ENCODE data around the gene TBCA.
"Not testable (repeated sequence)": the region's sequence is repeated elsewhere in the genome, so short reads cannot be mapped to it uniquely, and the experiment has no call there.

Gene TBCA

DNA sequence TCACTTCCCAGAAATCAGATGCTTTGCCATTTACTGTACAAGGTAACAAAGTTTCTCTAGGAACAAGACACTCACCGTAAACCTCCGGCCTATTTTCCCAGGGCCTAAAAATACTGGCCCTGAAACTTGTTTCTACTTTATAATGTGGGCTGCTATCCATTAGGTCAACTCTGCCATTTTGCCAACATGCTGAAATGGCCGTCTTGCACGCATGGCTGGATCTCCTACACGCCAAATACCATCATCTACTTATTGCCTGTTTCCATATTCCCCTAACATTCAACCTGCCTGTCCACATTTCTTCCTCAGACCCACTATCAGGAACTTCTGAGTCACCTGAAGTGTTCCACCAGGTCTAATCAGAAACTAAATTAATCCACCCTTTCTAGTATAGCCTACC is 4.7 kb downstream of the TBCA start:
- Histone ChIP-seq H3K27me3 (ENCODE audit: control insufficient read depth in 1 of 2, insufficient read depth in 2 of 2, low read length in 2 of 2) (no peaks in the 10 kb centered on the region), H3K4me3 (ENCODE audit: low read depth in 1 of 2, low read length in 2 of 2) (no peak overlapping the region), H3K9me3 (ENCODE audit: low read length) (no peaks in the 10 kb centered on the region), H3K4me1 (ENCODE audit: insufficient read depth, low read length) (peaks cover 42% of the 10 kb centered on the region), H3K9ac (ENCODE audit: low read length) (no peak overlapping the region), H3K27ac (ENCODE audit: low read depth, low read length) (no peak overlapping the region), H3K36me3 (ENCODE audit: insufficient read depth, low read length) (peaks cover 13% of the 10 kb centered on the region)

- H3K9me3 ChIP-seq (ENCODE audit: low read length) = no peaks in the 10 kb centered on the region
- peaks cover 42% of the 10 kb centered on the region for H3K4me1 ChIP-seq (ENCODE audit: insufficient read depth, low read length)
- H3K36me3 ChIP-seq (ENCODE audit: insufficient read depth, low read length) = peaks cover 13% of the 10 kb centered on the region
- no peaks in the 10 kb centered on the region for H3K27me3 ChIP-seq (ENCODE audit: control insufficient read depth in 1 of 2, insufficient read depth in 2 of 2, low read length in 2 of 2)
- H3K27ac ChIP-seq (ENCODE audit: low read depth, low read length) = no peak overlapping the region
- H3K4me3 ChIP-seq (ENCODE audit: low read depth in 1 of 2, low read length in 2 of 2) = no peak overlapping the region
- no peak overlapping the region for H3K9ac ChIP-seq (ENCODE audit: low read length)
Measured at GRCh38 chr5:77770293-77771005, 5.7 kb downstream of the TBCA start.

DNA sequence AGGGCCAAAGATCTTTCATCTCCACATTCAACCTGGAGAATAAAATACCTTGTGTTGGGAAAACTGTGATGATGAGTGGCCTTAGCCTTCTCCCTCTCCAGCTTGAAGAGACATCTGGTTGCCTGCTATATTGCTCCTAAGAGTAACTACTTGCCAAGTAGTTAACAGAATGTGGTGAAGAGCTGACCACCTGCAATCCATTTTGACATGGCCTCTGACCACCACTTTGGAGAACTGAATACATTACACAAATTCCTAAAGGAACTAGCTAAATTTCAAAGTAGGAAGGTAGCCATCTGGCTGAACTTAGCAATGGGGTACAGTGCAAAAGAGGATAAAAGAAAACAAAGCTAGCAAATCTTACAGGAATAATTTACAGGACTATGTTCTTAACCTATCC is 7.2 kb downstream of the TBCA start:
- peaks cover 28% of the 10 kb centered on the region for H3K4me1 ChIP-seq (ENCODE audit: insufficient read depth, low read length)
- H3K9ac ChIP-seq (ENCODE audit: low read length) = no peak overlapping the region
- H3K9me3 ChIP-seq (ENCODE audit: low read length) = no peaks in the 10 kb centered on the region
- no peak overlapping the region for H3K4me3 ChIP-seq (ENCODE audit: low read depth in 1 of 2, low read length in 2 of 2)
- H3K27me3 ChIP-seq (ENCODE audit: control insufficient read depth in 1 of 2, insufficient read depth in 2 of 2, low read length in 2 of 2) = no peaks in the 10 kb centered on the region
- no peak overlapping the region for H3K27ac ChIP-seq (ENCODE audit: low read depth, low read length)
- H3K36me3 ChIP-seq (ENCODE audit: insufficient read depth, low read length) = peaks cover 13% of the 10 kb centered on the region

DNA sequence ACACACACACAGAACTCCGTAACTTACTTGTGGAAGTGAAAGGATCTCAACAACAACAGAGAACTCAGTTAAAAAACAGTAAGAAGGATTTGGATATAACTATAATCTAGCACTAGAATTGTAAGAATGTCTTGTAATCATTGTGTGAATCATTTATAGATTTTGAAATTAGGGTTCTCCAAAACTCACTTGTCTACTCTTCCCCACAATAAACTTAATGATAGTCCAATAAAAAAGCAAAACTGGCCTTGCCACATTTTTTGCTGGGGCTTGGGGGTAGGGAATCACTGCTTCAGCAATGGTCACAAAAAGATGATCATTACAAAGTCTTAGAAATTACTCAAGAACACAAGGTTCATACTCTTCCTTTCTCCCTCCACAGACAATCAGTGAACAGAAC is 8.8 kb downstream of the TBCA start:
- H3K4me3 ChIP-seq (ENCODE audit: low read depth in 1 of 2, low read length in 2 of 2) = no peak overlapping the region

GRCh38 chr5:77761606-77762005 is 14.5 kb downstream of the TBCA start:
- no peaks in the 10 kb centered on the region for H3K36me3 ChIP-seq (ENCODE audit: insufficient read depth, low read length)
- peaks cover 5% of the 10 kb centered on the region for H3K9me3 ChIP-seq (ENCODE audit: low read length)
- no peak overlapping the region for H3K9ac ChIP-seq (ENCODE audit: low read length)
- H3K27ac ChIP-seq (ENCODE audit: low read depth, low read length) = no peak overlapping the region
- no peaks in the 10 kb centered on the region for H3K27me3 ChIP-seq (ENCODE audit: control insufficient read depth in 1 of 2, insufficient read depth in 2 of 2, low read length in 2 of 2)
- no peak overlapping the region for H3K4me3 ChIP-seq (ENCODE audit: low read depth in 1 of 2, low read length in 2 of 2)
- peaks cover 15% of the 10 kb centered on the region for H3K4me1 ChIP-seq (ENCODE audit: insufficient read depth, low read length)

More for the DNA sequence above, 8.8 kb downstream of the TBCA start:
- Histone ChIP-seq H3K27ac (ENCODE audit: low read depth, low read length) (no peak overlapping the region), H3K9me3 (ENCODE audit: low read length) (peaks cover 5% of the 10 kb centered on the region), H3K36me3 (ENCODE audit: insufficient read depth, low read length) (peaks cover 8% of the 10 kb centered on the region), H3K9ac (ENCODE audit: low read length) (no peak overlapping the region), H3K4me1 (ENCODE audit: insufficient read depth, low read length) (peaks cover 12% of the 10 kb centered on the region), H3K27me3 (ENCODE audit: control insufficient read depth in 1 of 2, insufficient read depth in 2 of 2, low read length in 2 of 2) (no peaks in the 10 kb centered on the region)

- Histone ChIP-seq H3K36me3 (ENCODE audit: insufficient read depth, low read length) (no peaks in the 10 kb centered on the region), H3K9me3 (ENCODE audit: low read length) (peaks cover under 1% of the 10 kb centered on the region), H3K4me1 (ENCODE audit: insufficient read depth, low read length) (peaks cover 15% of the 10 kb centered on the region), H3K9ac (ENCODE audit: low read length) (no peak overlapping the region), H3K27ac (ENCODE audit: low read depth, low read length) (no peak overlapping the region), H3K4me3 (ENCODE audit: low read depth in 1 of 2, low read length in 2 of 2) (no peak overlapping the region), H3K27me3 (ENCODE audit: control insufficient read depth in 1 of 2, insufficient read depth in 2 of 2, low read length in 2 of 2) (no peaks in the 10 kb centered on the region)
Measured at GRCh38 chr5:77758141-77758938, 17.8 kb downstream of the TBCA start.

DNA sequence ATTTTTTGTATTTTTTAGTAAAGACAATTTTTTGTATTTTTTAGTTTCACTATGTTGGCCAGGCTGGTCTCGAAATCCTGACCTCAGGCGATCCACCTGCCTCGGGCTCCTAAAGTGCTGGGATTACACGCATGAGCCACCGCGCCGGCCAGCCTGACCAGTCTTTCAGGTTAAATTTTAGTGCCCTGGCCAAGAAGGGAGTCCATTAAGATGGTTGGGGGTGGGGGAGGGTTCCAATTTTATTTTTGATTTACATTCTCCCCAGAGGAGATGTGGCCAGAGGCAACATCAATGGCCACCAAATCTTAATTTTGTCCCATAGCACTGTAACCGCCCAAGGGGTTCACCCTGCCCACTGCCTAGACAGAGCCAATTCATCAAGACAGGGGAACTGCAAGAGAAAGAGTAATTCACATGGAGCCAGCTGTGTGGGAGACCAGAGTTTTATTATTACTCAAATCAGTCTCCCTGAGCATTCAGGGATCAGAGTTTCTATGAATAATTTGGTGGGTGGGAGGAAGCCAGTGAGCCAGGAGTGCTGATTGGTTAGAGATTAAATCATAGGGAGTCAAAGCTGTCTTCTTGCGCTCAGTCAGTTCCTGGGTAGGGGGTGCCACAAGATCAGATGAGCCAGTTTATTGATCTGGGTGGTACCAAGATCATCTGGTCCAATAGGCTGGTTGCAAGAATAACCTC is 24.7 kb downstream of the TBCA start:
- Histone ChIP-seq H3K4me3 (ENCODE audit: low read depth in 1 of 2, low read length in 2 of 2) (no peak overlapping the region), H3K4me1 (ENCODE audit: insufficient read depth, low read length) (no peaks in the 10 kb centered on the region), H3K27ac (ENCODE audit: low read depth, low read length) (no peak overlapping the region), H3K36me3 (ENCODE audit: insufficient read depth, low read length) (no peaks in the 10 kb centered on the region), H3K27me3 (ENCODE audit: control insufficient read depth in 1 of 2, insufficient read depth in 2 of 2, low read length in 2 of 2) (no peaks in the 10 kb centered on the region), H3K9ac (ENCODE audit: low read length) (no peak overlapping the region), H3K9me3 (ENCODE audit: low read length) (no peaks in the 10 kb centered on the region)

DNA sequence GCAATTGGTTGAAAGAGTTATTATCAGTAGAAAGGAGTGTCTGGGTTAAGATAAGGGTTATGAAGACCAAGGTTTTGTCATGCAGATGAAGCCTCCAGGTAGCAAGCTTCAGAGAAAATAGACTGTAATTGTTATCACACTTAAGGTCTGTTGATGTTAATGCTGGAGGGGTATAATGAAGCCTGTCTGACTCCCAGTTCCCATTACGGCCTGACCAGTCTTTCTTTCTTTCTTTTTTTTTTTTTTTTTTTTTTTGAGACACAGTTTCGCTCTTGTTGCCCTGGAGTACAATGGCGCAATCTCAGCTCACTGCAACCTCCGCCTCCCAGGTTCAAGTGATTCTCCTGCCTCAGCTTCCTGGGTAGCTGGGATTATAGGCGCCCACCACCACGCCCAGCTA is 25.2 kb downstream of the TBCA start:
- not testable (repeated sequence) for H3K36me3 ChIP-seq (ENCODE audit: insufficient read depth, low read length); H3K9me3 ChIP-seq (ENCODE audit: low read length); H3K4me1 ChIP-seq (ENCODE audit: insufficient read depth, low read length); H3K9ac ChIP-seq (ENCODE audit: low read length); H3K4me3 ChIP-seq (ENCODE audit: low read depth in 1 of 2, low read length in 2 of 2); H3K27me3 ChIP-seq (ENCODE audit: control insufficient read depth in 1 of 2, insufficient read depth in 2 of 2, low read length in 2 of 2); H3K27ac ChIP-seq (ENCODE audit: low read depth, low read length)

DNA sequence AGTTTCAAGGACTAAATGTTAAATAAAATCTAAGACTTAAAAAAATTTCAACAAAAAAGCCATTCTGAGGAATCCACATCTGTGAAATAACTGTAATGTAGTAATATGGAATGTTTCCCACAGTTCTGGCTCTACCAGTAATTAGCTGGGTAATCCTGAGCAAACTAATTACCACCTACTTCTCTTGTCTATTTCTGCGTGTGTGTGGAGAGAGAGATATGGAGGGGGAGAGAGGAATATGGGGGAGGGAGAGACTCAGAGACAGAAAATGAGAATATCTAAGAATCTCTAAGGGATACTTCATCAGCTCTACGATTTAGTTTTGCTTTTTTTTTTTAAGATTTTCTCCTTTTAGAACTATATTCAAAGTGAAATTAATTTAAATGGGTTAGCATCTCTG is 28.0 kb downstream of the TBCA start:
- no peak overlapping the region for H3K27ac ChIP-seq (ENCODE audit: low read depth, low read length)
- peaks cover 5% of the 10 kb centered on the region for H3K4me1 ChIP-seq (ENCODE audit: insufficient read depth, low read length)
- no peak overlapping the region for H3K9ac ChIP-seq (ENCODE audit: low read length)
- no peaks in the 10 kb centered on the region for H3K9me3 ChIP-seq (ENCODE audit: low read length)
- H3K27me3 ChIP-seq (ENCODE audit: control insufficient read depth in 1 of 2, insufficient read depth in 2 of 2, low read length in 2 of 2) = no peaks in the 10 kb centered on the region
- no peaks in the 10 kb centered on the region for H3K36me3 ChIP-seq (ENCODE audit: insufficient read depth, low read length)
- no peak overlapping the region for H3K4me3 ChIP-seq (ENCODE audit: low read depth in 1 of 2, low read length in 2 of 2)

DNA sequence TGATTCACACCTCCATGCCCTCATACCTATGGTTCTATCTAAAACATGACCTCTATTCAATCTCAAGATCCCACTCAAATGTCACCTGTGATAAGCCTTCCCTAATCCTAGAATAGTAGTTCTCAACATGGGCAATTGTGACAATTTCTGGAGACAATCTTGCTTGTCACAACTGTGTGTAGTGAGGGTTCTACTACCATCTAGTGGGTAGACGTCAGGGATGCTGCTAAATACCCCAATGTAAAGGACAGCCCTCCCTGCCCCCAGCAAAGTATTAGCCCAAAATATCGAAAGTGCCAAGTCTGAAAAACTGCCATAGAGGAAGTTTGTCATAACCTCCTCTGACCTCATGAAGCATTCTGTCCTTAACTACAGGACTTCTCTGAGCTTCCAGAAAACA is 32.0 kb downstream of the TBCA start:
- H3K9me3 ChIP-seq (ENCODE audit: low read length) = no peaks in the 10 kb centered on the region
- no peaks in the 10 kb centered on the region for H3K36me3 ChIP-seq (ENCODE audit: insufficient read depth, low read length)
- no peak overlapping the region for H3K4me3 ChIP-seq (ENCODE audit: low read depth in 1 of 2, low read length in 2 of 2)
- H3K4me1 ChIP-seq (ENCODE audit: insufficient read depth, low read length) = peaks cover 8% of the 10 kb centered on the region
- no peak overlapping the region for H3K9ac ChIP-seq (ENCODE audit: low read length)
- no peaks in the 10 kb centered on the region for H3K27me3 ChIP-seq (ENCODE audit: control insufficient read depth in 1 of 2, insufficient read depth in 2 of 2, low read length in 2 of 2)
- H3K27ac ChIP-seq (ENCODE audit: low read depth, low read length) = no peak overlapping the region

GRCh38 chr5:77743181-77743580 is 33.0 kb downstream of the TBCA start:
- Histone ChIP-seq H3K9ac (ENCODE audit: low read length) (no peak overlapping the region), H3K9me3 (ENCODE audit: low read length) (no peaks in the 10 kb centered on the region), H3K36me3 (ENCODE audit: insufficient read depth, low read length) (no peaks in the 10 kb centered on the region), H3K27me3 (ENCODE audit: control insufficient read depth in 1 of 2, insufficient read depth in 2 of 2, low read length in 2 of 2) (no peaks in the 10 kb centered on the region), H3K4me3 (ENCODE audit: low read depth in 1 of 2, low read length in 2 of 2) (no peak overlapping the region), H3K4me1 (ENCODE audit: insufficient read depth, low read length) (peaks cover 8% of the 10 kb centered on the region), H3K27ac (ENCODE audit: low read depth, low read length) (no peak overlapping the region)

All from muscle layer of colon (tissue), 2 donors.